Measurements from ENCODE around the gene CDK17. TPM values are rescaled to one million over a fixed set of nuclear protein-coding genes. Genes with fewer than 3 reads are reported as not detected.
A peak's percentile ranks its signal among the peaks of the same experiment; 100 is the strongest.
"Not testable (repeated sequence)": the region's sequence is repeated elsewhere in the genome, so short reads cannot be mapped to it uniquely, and the experiment has no call there.

CDK17 gene
- total and polyA plus RNA-seq, 10 donors, result 12.9 to 108 (median 66.4) TPM

- intact Hi-C loops (cut with DNase I; ENCODE audit: low total_unique reads), result no loop called here
- H3K4me1 ChIP-seq, result peaks cover 0 to 16% (median 10%) of the 10 kb centered on the region in 6 donors
- no peaks in the 10 kb centered on the region for H3K36me3 ChIP-seq
- no peaks in the 10 kb centered on the region for H3K9me3 ChIP-seq
- H3K27me3 ChIP-seq (replicated peaks in 1 of 7), result no peaks in the 10 kb centered on the region
- H3K4me3 ChIP-seq, result no peak overlapping the region
- 2 to 96% (median 94%) methylated on average over 1 of the region's 1 CpG for WGBS, 5 donors
- DNase-seq, result no peak
- TF ChIP-seq POLR2AphosphoS5 (IDR thresholded peaks at IDR 0.05), result no peak
- TF ChIP-seq POLR2A (IDR thresholded peaks at IDR 0.05), result no peak
- no peak for TF ChIP-seq CTCF (IDR thresholded peaks at IDR 0.05 in 8 of 11, conservative IDR thresholded peaks at IDR 0.05 in 3 of 11)
- no peak overlapping the region for H3K27ac ChIP-seq
These were observed 36.9 kb upstream of the CDK17 start for GRCh38 chr12:96437171-96437445.

GRCh38 chr12:96436366-96437170 is 36.3 kb upstream of the CDK17 start:
- 80 to 89% (median 85%) methylated on average over 8 of the region's 8 CpGs for WGBS, 5 donors
- H3K4me1 ChIP-seq, result peaks cover 0 to 16% (median 10%) of the 10 kb centered on the region in 6 donors
- TF ChIP-seq POLR2A (IDR thresholded peaks at IDR 0.05) (no peak), POLR2AphosphoS5 (IDR thresholded peaks at IDR 0.05) (no peak), CTCF (IDR thresholded peaks at IDR 0.05 in 8 of 11, conservative IDR thresholded peaks at IDR 0.05 in 3 of 11) (no peak)
- no peak overlapping the region for H3K27ac ChIP-seq
- no peaks in the 10 kb centered on the region for H3K9me3 ChIP-seq
- no peak overlapping the region for H3K4me3 ChIP-seq
- DNase-seq, result no peak
- intact Hi-C loops (cut with DNase I; ENCODE audit: low total_unique reads), result no loop called here
- no peaks in the 10 kb centered on the region for H3K36me3 ChIP-seq
- no peaks in the 10 kb centered on the region for H3K27me3 ChIP-seq (replicated peaks in 1 of 7)

- 44 to 49% (median 46%) methylated on average over 6 of the region's 6 CpGs for WGBS, 5 donors
- H3K36me3 ChIP-seq, result no peaks in the 10 kb centered on the region
- H3K27ac ChIP-seq, result peak overlapping the region; percentile 19 to 80 (median 70)
- intact Hi-C loops (cut with DNase I; ENCODE audit: low total_unique reads), result no loop called here
- H3K4me3 ChIP-seq, result no peak overlapping the region
- TF ChIP-seq POLR2AphosphoS5 (IDR thresholded peaks at IDR 0.05) (peak in 1 of 3 donors; percentile 66), CTCF (IDR thresholded peaks at IDR 0.05 in 8 of 11, conservative IDR thresholded peaks at IDR 0.05 in 3 of 11) (no peak), POLR2A (IDR thresholded peaks at IDR 0.05) (no peak)
- no peak for DNase-seq
- H3K4me1 ChIP-seq, result peaks cover 0 to 16% (median 10%) of the 10 kb centered on the region in 6 donors
- no peaks in the 10 kb centered on the region for H3K9me3 ChIP-seq
- no peaks in the 10 kb centered on the region for H3K27me3 ChIP-seq (replicated peaks in 1 of 7)
These were observed 33.9 kb upstream of the CDK17 start for GRCh38 chr12:96434107-96434506.

GRCh38 chr12:96432496-96433321 is 32.5 kb upstream of the CDK17 start:
- H3K4me3 ChIP-seq; H3K9me3 ChIP-seq; H3K27me3 ChIP-seq (replicated peaks in 1 of 7); DNase-seq; H3K36me3 ChIP-seq; intact Hi-C loops (cut with DNase I; ENCODE audit: low total_unique reads); H3K27ac ChIP-seq: not testable (repeated sequence)
- H3K4me1 ChIP-seq, result peaks cover 0 to 16% (median 10%) of the 10 kb centered on the region in 6 donors
- WGBS, 5 donors, result 91 to 97% (median 96%) methylated on average over 4 of the region's 4 CpGs
